ENCODE results near the gene CFAP73.
"Not testable (repeated sequence)": the region's sequence is repeated elsewhere in the genome, so short reads cannot be mapped to it uniquely, and the experiment has no call there.

DNA sequence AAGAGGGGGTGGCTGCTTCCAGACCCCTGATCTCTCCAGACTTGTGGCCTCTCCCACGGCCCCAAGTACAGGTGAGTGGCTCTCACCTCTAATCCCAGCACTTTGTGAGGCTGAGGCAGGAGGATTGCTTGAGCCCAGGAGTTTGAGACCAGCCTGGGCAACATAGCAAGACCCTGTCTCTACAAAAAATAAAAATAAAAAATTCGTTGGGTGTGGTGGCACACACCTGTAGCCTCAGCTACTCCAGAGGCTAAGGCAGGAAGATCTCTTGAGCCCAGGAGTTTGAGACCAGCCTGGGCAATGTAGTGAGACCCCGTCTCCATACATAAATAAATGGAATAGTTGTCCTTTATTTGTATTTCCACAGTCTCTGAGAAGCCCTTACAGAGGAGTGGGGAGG is 7.8 kb upstream of the CFAP73 start:
- TF ChIP-seq POLR2AphosphoS5, CTCF, POLR2A (IDR thresholded peaks at IDR 0.05): not testable (repeated sequence)
